ENCODE data around the gene REELD1. TPM values are rescaled to one million over a fixed set of nuclear protein-coding genes. Genes with fewer than 3 reads are reported as not detected.

Gene REELD1
- total RNA-seq, 4 donors from 2014 or later, result 0.33 to 0.83 TPM; not detected in 2

DNA sequence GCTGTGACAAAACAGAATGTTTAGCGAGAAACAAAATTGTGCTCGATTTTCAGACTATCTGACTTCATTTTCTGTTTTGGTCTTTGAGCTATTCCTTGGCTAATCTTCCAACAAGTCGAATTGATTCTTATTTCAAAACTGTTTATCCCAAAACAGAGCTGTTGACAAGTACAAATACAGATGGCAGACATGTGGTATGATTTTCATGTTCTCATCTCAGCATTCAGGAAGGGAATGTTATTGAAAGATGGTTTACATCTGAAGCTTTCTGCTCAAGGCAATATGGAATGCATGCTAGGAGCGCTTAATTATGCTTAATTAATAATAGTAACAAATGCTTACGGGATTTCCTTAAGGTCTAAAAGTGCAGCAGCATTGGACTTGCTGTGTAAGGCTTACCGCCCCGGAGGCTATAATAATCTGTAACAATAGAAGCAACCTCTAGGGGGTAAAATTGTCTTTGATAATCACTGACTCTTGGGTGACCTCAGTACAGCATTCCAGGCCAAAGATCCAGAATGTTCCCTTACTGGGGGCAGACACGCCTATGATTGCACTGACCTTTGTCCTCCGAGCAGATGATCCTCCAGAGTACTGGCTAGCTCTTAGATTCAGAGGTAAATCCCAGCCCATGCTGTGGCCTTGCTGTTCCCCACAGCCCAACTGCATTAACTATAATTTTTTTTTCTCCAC is 22.4 kb upstream of the REELD1 start:
- Histone ChIP-seq H3K4me1 (peaks cover 5 to 20% (median 14%) of the 10 kb centered on the region in 4 donors), H3K36me3 (peaks cover 12 to 43% (median 26%) of the 10 kb centered on the region in 4 donors), H3K27ac (replicated peaks in 1 of 4) (no peak overlapping the region), H3K4me3 (no peak overlapping the region), H3K27me3 (no peaks in the 10 kb centered on the region), H3K9me3 (no peaks in the 10 kb centered on the region)
- TF ChIP-seq EP300 (IDR thresholded peaks at IDR 0.05), result no peak
- no peak for TF ChIP-seq POLR2AphosphoS5 (IDR thresholded peaks at IDR 0.05)
- TF ChIP-seq, protein P1, sequence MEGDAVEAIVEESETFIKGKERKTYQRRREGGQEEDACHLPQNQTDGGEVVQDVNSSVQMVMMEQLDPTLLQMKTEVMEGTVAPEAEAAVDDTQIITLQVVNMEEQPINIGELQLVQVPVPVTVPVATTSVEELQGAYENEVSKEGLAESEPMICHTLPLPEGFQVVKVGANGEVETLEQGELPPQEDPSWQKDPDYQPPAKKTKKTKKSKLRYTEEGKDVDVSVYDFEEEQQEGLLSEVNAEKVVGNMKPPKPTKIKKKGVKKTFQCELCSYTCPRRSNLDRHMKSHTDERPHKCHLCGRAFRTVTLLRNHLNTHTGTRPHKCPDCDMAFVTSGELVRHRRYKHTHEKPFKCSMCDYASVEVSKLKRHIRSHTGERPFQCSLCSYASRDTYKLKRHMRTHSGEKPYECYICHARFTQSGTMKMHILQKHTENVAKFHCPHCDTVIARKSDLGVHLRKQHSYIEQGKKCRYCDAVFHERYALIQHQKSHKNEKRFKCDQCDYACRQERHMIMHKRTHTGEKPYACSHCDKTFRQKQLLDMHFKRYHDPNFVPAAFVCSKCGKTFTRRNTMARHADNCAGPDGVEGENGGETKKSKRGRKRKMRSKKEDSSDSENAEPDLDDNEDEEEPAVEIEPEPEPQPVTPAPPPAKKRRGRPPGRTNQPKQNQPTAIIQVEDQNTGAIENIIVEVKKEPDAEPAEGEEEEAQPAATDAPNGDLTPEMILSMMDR (IDR thresholded peaks at IDR 0.05), result peak in 1 of 3 experiments; percentile 8
- TF ChIP-seq POLR2A (IDR thresholded peaks at IDR 0.05; ENCODE audit: low read depth), result no peak
- DNase-seq (ENCODE audit: extremely low spot score), result no peak
- intact Hi-C loops (cut with DNase I), result no loop called here
- WGBS, result 69% methylated on average over 9 of the region's 9 CpGs

DNA sequence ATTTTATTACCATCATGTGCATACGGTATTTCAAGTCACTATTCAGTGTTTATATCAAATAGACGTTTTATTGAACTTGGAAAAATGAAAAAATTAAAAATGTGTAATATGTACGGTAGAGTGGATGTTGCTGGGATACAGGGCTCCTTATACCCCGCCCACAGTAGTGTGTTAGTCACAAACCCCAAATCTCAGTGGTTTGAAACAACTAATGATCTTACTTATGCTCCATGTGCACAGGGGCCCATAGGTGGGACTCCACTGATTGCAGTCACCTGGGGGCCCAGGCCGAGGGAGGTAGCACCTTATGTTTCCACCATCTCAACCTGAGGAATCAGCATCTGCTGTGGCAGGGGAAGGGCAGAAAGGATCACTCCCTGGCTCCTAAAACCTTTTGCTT is 20.7 kb upstream of the REELD1 start:
- H3K27ac ChIP-seq (replicated peaks in 1 of 4), result no peak overlapping the region

DNA sequence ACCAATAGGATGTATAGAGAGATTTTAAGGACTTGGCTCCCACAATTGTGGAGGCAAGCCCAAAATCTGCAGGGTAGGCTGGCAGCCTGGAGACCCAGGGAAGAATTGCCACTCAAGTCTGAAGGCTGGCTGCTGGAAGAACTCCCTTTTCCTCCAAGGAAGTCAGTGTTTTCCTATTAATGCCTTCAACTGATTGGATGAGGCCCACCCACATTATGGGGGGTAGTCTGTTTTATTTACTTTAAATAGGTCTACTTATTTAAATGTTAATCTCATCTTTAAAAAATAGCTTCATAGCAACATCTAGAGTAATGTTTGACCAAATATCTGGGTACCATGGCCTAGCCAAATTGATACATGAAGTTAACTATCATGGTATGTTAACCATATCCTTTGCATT is 20.1 kb upstream of the REELD1 start:
- no peaks in the 10 kb centered on the region for H3K27me3 ChIP-seq
- intact Hi-C loops (cut with DNase I), result no loop called here

More for the DNA sequence above, 20.7 kb upstream of the REELD1 start:
- DNase-seq (ENCODE audit: extremely low spot score), result no peak
- no peaks in the 10 kb centered on the region for H3K9me3 ChIP-seq
- intact Hi-C loops (cut with DNase I), result no loop called here
- 90% methylated on average over 5 of the region's 5 CpGs for WGBS
- no peaks in the 10 kb centered on the region for H3K27me3 ChIP-seq
- peaks cover 6 to 27% (median 13%) of the 10 kb centered on the region in 4 donors for H3K36me3 ChIP-seq
- TF ChIP-seq, protein P1 (IDR thresholded peaks at IDR 0.05), result no peak
- TF ChIP-seq POLR2A (IDR thresholded peaks at IDR 0.05; ENCODE audit: low read depth), result no peak
- TF ChIP-seq EP300 (IDR thresholded peaks at IDR 0.05), result no peak
- TF ChIP-seq POLR2AphosphoS5 (IDR thresholded peaks at IDR 0.05), result no peak
- no peak overlapping the region for H3K4me3 ChIP-seq
- H3K4me1 ChIP-seq, result peaks cover 5 to 20% (median 14%) of the 10 kb centered on the region in 4 donors

DNA sequence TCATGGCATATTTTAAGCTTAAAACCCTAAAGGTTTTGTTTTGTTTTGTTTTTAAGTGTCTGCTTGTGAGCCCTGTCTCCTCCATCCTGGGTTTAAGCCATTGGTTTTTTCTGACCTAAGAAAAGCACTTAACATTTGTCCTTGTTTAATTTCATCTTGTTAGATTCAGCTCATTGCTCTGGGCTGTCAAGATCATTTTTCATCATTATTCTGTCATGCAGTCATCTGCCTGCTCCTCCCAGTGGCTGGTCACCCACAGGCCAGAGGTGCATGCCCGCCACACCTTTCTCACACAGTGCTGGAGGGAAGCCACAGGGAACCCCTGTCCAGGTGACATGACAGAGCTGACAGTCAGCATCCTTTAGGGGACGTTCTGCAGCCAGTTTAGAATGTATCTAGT is 11.7 kb upstream of the REELD1 start:
- intact Hi-C loops (cut with DNase I), result no loop called here
- H3K27ac ChIP-seq (replicated peaks in 1 of 4), result no peak overlapping the region
- H3K4me1 ChIP-seq, result no peaks in the 10 kb centered on the region
- H3K27me3 ChIP-seq, result no peaks in the 10 kb centered on the region
- TF ChIP-seq EP300 (IDR thresholded peaks at IDR 0.05) (no peak), POLR2AphosphoS5 (IDR thresholded peaks at IDR 0.05) (no peak), POLR2A (IDR thresholded peaks at IDR 0.05; ENCODE audit: low read depth) (no peak)
- TF ChIP-seq, protein P1 (IDR thresholded peaks at IDR 0.05), result no peak
- DNase-seq (ENCODE audit: extremely low spot score), result no peak
- H3K9me3 ChIP-seq, result no peaks in the 10 kb centered on the region
- H3K4me3 ChIP-seq, result no peak overlapping the region
- H3K36me3 ChIP-seq, result peaks cover 0 to 14% (median 0%) of the 10 kb centered on the region in 4 donors
- 88% methylated on average over 2 of the region's 2 CpGs for WGBS

More for the DNA sequence above, 20.1 kb upstream of the REELD1 start:
- no peak overlapping the region for H3K27ac ChIP-seq (replicated peaks in 1 of 4)
- peaks cover 6 to 22% (median 10%) of the 10 kb centered on the region in 4 donors for H3K36me3 ChIP-seq
- no peak for DNase-seq (ENCODE audit: extremely low spot score)
- TF ChIP-seq, protein P1 (IDR thresholded peaks at IDR 0.05), result no peak
- no peak for TF ChIP-seq POLR2A (IDR thresholded peaks at IDR 0.05; ENCODE audit: low read depth)
- no peak for TF ChIP-seq POLR2AphosphoS5 (IDR thresholded peaks at IDR 0.05)
- no peak for TF ChIP-seq EP300 (IDR thresholded peaks at IDR 0.05)
- peaks cover 5 to 20% (median 14%) of the 10 kb centered on the region in 4 donors for H3K4me1 ChIP-seq
- no peaks in the 10 kb centered on the region for H3K9me3 ChIP-seq
- no peak overlapping the region for H3K4me3 ChIP-seq
